B cell (primary cell): ENCODE measurements around the gene ASCL1. TPM values are rescaled to one million over a fixed set of nuclear protein-coding genes. Genes with fewer than 3 reads are reported as not detected.

Experiments used
- ATAC-seq: fragments of 200-7000 bp; cut with Tn5 transposase; one replicate; pipeline ENCODE4 v1.10.0; 2021; ENCODE audit warnings: low read depth, mild to moderate bottlenecking, moderate number of reproducible peaks, moderate library complexity
- CTCF ChIA-PET: fragments of 350-600 bp; sonication (Branson Sonifier 250); formaldehyde crosslinking; loops from one replicate; lab custom pipeline; 2021; ENCODE audit warnings: antibody characterized with exemption, inconsistent platforms; lab: Charles Lee
- POLR2A ChIA-PET: fragments of 350-600 bp; sonication (Branson Sonifier 250); formaldehyde crosslinking; loops from one replicate; lab custom pipeline; 2021; ENCODE audit warnings: antibody characterized with exemption; lab: Charles Lee
- DNase-seq: peaks from one replicate; pipeline ENCODE4 v3.0.0; 2013
- H2AFZ ChIP-seq: 2 replicates; pipeline ENCODE4 v1.6.1; 2012; ENCODE audit warnings: mild to moderate bottlenecking, low read depth, low read length; ENCODE audit not compliant: insufficient read depth, poor library complexity, severe bottlenecking
- H3K27ac ChIP-seq, 2 donors: 1 replicate in 1 of 2; 2 replicates in 1 of 2; pipeline ENCODE4 v1.5.1; 2012 to 2013; ENCODE audit warnings: low read length in 2 of 2, mild to moderate bottlenecking in 2 of 2, moderate library complexity in 1 of 2
- H3K27me3 ChIP-seq, 4 experiments: fragments of 200-600 bp in 1 of 4; sonication (generic) in 1 of 4; replicated peaks in 1 of 4; 1 replicate in 2 of 4; 2 replicates in 2 of 4; pipeline versions ENCODE4 v1.6.1 to v1.7.0; 2013 to 2016; ENCODE audit warnings: low read length in 3 of 4, mild to moderate bottlenecking in 2 of 4, mixed read lengths in 1 of 4, moderate library complexity in 1 of 4; ENCODE audit not compliant: insufficient read depth in 4 of 4, control insufficient read depth in 3 of 4; ENCODE audit errors: control extremely low read depth in 1 of 4
- H3K36me3 ChIP-seq, 2 experiments: replicated peaks in 1 of 2; 1 replicate in 1 of 2; 2 replicates in 1 of 2; pipeline versions ENCODE4 v1.6.1 to v1.7.1; 2013; ENCODE audit warnings: low read length in 1 of 2; ENCODE audit not compliant: insufficient read depth in 2 of 2, control insufficient read depth in 1 of 2; ENCODE audit errors: control extremely low read depth in 1 of 2, extremely low read depth in 1 of 2
- H3K4me1 ChIP-seq, 2 donors: fragments of 200-600 bp in 1 of 2; sonication (generic) in 1 of 2; 1 replicate in 1 of 2; 2 replicates in 1 of 2; pipeline versions ENCODE4 v1.5.1 to v1.6.1; 2013 to 2017; ENCODE audit warnings: low read length in 2 of 2; ENCODE audit not compliant: control insufficient read depth in 2 of 2, insufficient read depth in 2 of 2
- H3K4me2 ChIP-seq: replicated peaks from 2 replicates; pipeline ENCODE3; 2012; ENCODE audit warnings: mild to moderate bottlenecking, low read depth, low read length; ENCODE audit not compliant: poor library complexity, severe bottlenecking
- H3K4me3 ChIP-seq, 5 experiments: fragments of 200-600 bp in 1 of 5; sonication (generic) in 1 of 5; 1 replicate in 3 of 5; 2 replicates in 2 of 5; pipeline versions ENCODE4 v1.5.1 to v1.7.0; 2011 to 2016; ENCODE audit warnings: low read length in 4 of 5, mild to moderate bottlenecking in 4 of 5, low read depth in 2 of 5, control low read depth in 1 of 5, moderate library complexity in 1 of 5; ENCODE audit not compliant: insufficient read depth in 1 of 5; ENCODE audit errors: control extremely low read depth in 1 of 5, extremely low read depth in 1 of 5
- H3K79me2 ChIP-seq: fragments of 200-600 bp; sonication (generic); one replicate; pipeline ENCODE4 v1.6.0; 2016; ENCODE audit warnings: low read length; ENCODE audit not compliant: control insufficient read depth, insufficient read depth
- H3K9ac ChIP-seq: fragments of 200-600 bp; sonication (generic); 2 replicates; pipeline ENCODE4 v1.6.1; 2017; ENCODE audit warnings: mild to moderate bottlenecking, low read length, moderate library complexity
- H3K9me3 ChIP-seq, 3 donors: one replicate each; pipeline versions ENCODE4 v1.6.1 to v1.7.1; 2013; ENCODE audit warnings: low read length in 2 of 3; ENCODE audit not compliant: control insufficient read depth in 2 of 3, insufficient read depth in 1 of 3; ENCODE audit errors: control extremely low read depth in 1 of 3
- H4K20me1 ChIP-seq: 2 replicates; pipeline ENCODE4 v1.6.0; 2012; ENCODE audit warnings: mild to moderate bottlenecking, low read length; ENCODE audit not compliant: insufficient read depth, control insufficient read depth, poor library complexity, severe bottlenecking
- H3K27ac Mint-ChIP-seq: one replicate; pipeline ENCODE4 v1.8.0; 2021; ENCODE audit warnings: mixed read lengths
- H3K27me3 Mint-ChIP-seq: one replicate; pipeline ENCODE4 v1.8.0; 2021; ENCODE audit warnings: mixed read lengths
- H3K4me1 Mint-ChIP-seq: one replicate; pipeline ENCODE4 v1.8.0; 2021; ENCODE audit warnings: mixed read lengths
- H3K4me3 Mint-ChIP-seq: one replicate; pipeline ENCODE4 v1.8.0; 2021; ENCODE audit warnings: mixed read lengths
- H3K9me3 Mint-ChIP-seq: one replicate; pipeline ENCODE4 v1.8.0; 2022; ENCODE audit warnings: mixed read lengths; ENCODE audit not compliant: insufficient read depth
- CTCF ChIP-seq: fragments of 200-600 bp; IDR thresholded peaks from one replicate; pipeline ENCODE4 v1.8.0; 2022; ENCODE audit warnings: antibody characterized with exemption, mild to moderate bottlenecking
- EZH2 ChIP-seq: IDR thresholded peaks from 2 replicates; pipeline ENCODE4 v1.6.1; 2012; ENCODE audit warnings: borderline replicate concordance, low read depth, mild to moderate bottlenecking, moderate library complexity, low read length; ENCODE audit not compliant: insufficient read depth, poor library complexity, severe bottlenecking
- WGBS: methylation state at CpG from one replicate; pipeline ENCODE4 v1.1.5; 2013; ENCODE audit warnings: missing lambda C conversion rate; ENCODE audit not compliant: insufficient coverage; 5-methylcytosine and 5-hydroxymethylcytosine counted together
- intact Hi-C: fragments of 100-400 bp; cut with micrococcal nuclease; formaldehyde crosslinking; loops from one replicate; pipeline ENCODE4 v1.10.0; 2022
- polyA plus RNA-seq: library from polyadenylated mRNA; depleted of rRNA; stranded (reverse); fragments of >200 nt; gene quantifications from 2 replicates; pipeline ENCODE4 v1.2.3, GENCODE V29; 2012
- total RNA-seq, 2 donors: library from RNA; stranded (reverse); fragments of 120-200 nt in 1 of 2; gene quantifications; 1 replicate in 1 of 2; 2 replicates in 1 of 2; pipeline versions ENCODE4 v1.2.3 to v1.2.4, GENCODE V29; 2013 to 2022

The ASCL1 gene
- total and polyA plus RNA-seq, 2 donors (not counting 1 experiment from before 2014, with no cell fraction given) = not detected

- Histone ChIP-seq H3K79me2 (no peaks in the 10 kb centered on the region), H3K27me3 (peaks cover 0 to 28% (median 15%) of the 10 kb centered on the region in 4 experiments), H3K9ac (no peak overlapping the region), H3K4me3 (no peak overlapping the region), H2AFZ (no peak overlapping the region), H3K36me3 (no peaks in the 10 kb centered on the region), H4K20me1 (no peaks in the 10 kb centered on the region), H3K4me2 (no peak overlapping the region), H3K4me1 (peaks cover 0 to 4% of the 10 kb centered on the region in 2 donors), H3K9me3 (peaks cover 0 to 3% (median 0%) of the 10 kb centered on the region in 3 donors), H3K27ac (no peak overlapping the region)
- no peaks in the 10 kb centered on the region for H3K9me3 Mint-ChIP-seq
- no peak for TF ChIP-seq EZH2
- no peak for TF ChIP-seq CTCF
- peaks cover 2% of the 10 kb centered on the region for H3K4me1 Mint-ChIP-seq
- ChIA-PET POLR2A (no interaction called here), CTCF (no interaction called here)
- intact Hi-C loops = no loop called here
- no peak for ATAC-seq
- H3K27me3 Mint-ChIP-seq = peaks cover 69% of the 10 kb centered on the region
- DNase-seq = no peak
- H3K4me3 Mint-ChIP-seq = no peak overlapping the region
- WGBS = 60% methylated on average over 1 of the region's 4 CpGs
- no peak overlapping the region for H3K27ac Mint-ChIP-seq
These were observed 13.3 kb downstream of the ASCL1 start for GRCh38 chr12:102970780-102971179.

- CTCF ChIA-PET = no interaction called here
- H3K36me3 ChIP-seq = no peaks in the 10 kb centered on the region
- H3K4me2 ChIP-seq = no peak overlapping the region
- no peaks in the 10 kb centered on the region for H4K20me1 ChIP-seq
- TF ChIP-seq EZH2 = no peak
- TF ChIP-seq CTCF = no peak
- POLR2A ChIA-PET = no interaction called here
- H3K9ac ChIP-seq = no peak overlapping the region
- intact Hi-C loops = no loop called here
- no peak overlapping the region for H3K27ac ChIP-seq
- H2AFZ ChIP-seq = no peak overlapping the region
- no peak overlapping the region for H3K4me3 ChIP-seq
- H3K4me3 Mint-ChIP-seq = no peak overlapping the region
- H3K9me3 ChIP-seq = peaks cover 0 to 3% (median 0%) of the 10 kb centered on the region in 3 donors
- no peaks in the 10 kb centered on the region for H3K4me1 Mint-ChIP-seq
- ATAC-seq (no peak), DNase-seq (no peak)
- H3K27me3 Mint-ChIP-seq = peaks cover 65% of the 10 kb centered on the region
- no peaks in the 10 kb centered on the region for H3K79me2 ChIP-seq
- no peak overlapping the region for H3K27ac Mint-ChIP-seq
- WGBS = 100% methylated on average over 1 of the region's 3 CpGs
- peaks cover 0 to 24% (median 10%) of the 10 kb centered on the region in 4 experiments for H3K27me3 ChIP-seq
- no peaks in the 10 kb centered on the region for H3K9me3 Mint-ChIP-seq
- no peaks in the 10 kb centered on the region for H3K4me1 ChIP-seq
These were observed 13.8 kb downstream of the ASCL1 start for GRCh38 chr12:102971227-102971626.
